ENCODE measurements around the gene GALNT13.
A peak's percentile ranks its signal among the peaks of the same experiment; 100 is the strongest.
"Not testable (repeated sequence)": the region's sequence is repeated elsewhere in the genome, so short reads cannot be mapped to it uniquely, and the experiment has no call there.

The GALNT13 gene

GRCh38 chr2:154427453-154427852 is 555.7 kb downstream of the GALNT13 start:
- DNase-seq = no peak

- DNase-seq = no peak
These were observed 556.3 kb downstream of the GALNT13 start for GRCh38 chr2:154428022-154428421.

DNA sequence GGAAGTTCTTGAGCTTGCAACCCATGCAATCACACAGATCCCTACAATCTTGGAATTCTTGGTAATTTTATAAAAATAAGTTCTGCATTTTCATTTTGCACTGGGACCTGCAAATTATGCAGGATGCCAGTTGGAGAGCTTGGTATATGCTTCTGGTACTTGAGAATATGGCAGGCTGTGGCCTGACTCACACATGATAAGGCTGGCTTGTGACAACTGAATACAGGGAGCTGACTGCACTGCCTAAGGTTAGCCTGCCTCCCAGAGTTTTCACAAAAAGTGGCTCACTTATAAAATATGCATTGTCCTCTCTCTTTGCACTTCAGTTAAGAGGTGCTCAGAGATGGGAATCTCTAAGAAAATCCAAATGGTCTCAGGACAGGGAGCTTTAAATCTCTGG is 561.3 kb downstream of the GALNT13 start:
- no peak for DNase-seq

GRCh38 chr2:154437104-154437503 is 565.4 kb downstream of the GALNT13 start:
- no peak for DNase-seq

DNA sequence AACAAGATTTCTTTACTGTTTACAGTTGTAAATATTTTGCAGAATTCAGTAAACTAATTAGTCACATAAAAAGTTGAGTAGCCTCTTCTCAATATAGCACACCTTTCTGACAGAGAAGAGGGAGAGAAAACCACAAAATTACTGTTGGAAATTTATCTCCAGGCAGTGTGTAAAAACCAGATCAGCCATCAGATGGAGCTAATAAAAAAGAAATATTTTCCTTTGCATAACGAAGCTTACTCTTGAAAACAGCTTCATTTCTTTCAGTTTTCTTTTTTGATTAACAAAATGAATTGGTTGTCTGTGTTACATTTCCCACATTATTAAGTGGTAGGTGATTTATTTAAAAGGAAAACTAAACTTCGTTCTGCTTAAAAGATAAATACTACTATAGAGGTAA is 567.4 kb downstream of the GALNT13 start:
- DNase-seq = no peak

DNA sequence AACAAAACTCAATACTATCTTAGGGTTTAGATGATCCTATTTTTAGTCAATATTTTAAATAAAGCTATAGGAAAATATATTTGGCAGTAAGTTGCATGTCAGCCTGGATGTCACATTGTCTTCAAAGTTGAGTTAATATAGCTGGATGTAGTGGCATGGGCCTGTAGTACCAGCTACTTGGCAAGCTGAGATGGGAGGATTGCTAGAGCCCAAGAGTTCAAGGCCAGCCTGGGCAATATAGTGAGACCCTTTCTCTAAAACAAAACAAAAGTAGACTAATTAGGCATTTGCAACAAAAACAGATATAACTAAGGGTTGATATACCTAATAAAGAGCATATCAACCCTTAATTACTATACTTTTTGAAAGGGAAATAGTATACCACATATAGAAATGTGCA is 572.2 kb downstream of the GALNT13 start:
- DNase-seq = no peak

DNA sequence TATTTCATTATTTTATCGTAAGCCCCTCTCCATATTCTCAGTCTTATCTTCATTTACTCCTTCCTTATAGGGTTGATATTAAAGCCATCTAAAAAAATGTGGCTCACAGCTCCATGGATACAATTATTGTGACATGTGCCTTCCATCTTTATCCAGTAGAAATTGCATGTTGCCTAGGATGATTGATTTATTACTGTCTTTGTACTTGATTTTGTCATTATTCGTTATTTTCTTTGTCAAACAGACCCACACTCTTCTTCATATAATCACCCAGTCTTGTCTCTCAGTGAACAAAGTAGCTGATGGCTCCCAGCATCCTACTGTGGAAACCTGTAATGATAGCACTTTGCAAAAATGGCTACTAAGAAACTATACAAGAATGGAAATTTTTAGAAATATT is 574.6 kb downstream of the GALNT13 start:
- no peak for DNase-seq

GRCh38 chr2:154447727-154448418 is 576.2 kb downstream of the GALNT13 start:
- no peak for DNase-seq

DNA sequence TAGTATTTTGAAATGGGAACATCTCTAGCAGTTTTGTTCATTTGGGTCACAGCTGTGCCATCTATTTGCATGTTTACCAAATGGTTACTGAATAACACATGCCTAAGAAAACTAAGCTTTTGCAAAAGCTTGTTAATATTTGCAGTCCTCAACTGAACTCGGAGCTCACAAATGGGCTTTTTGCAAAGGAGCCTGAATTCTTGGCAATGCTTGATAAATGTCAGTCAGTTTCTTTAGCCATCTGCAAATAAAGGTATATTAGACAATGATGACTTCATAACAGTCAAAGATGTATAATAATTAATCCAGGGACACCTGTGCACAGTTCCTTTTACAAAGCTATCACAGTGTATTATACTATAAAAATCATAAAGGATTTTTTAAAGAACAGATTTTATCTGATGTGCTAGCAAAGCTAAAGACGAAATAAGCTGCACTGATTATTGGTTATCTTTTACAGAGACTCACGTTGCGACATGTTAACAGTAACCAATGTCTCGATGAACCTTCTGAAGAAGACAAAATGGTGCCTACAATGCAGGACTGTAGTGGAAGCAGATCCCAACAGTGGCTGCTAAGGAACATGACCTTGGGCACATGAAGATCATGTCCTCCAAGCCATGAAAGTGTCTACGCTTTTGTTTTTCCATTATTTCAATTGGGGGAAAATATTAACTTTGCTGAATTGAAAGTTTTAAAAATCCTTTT is 578.4 kb downstream of the GALNT13 start:
- DNase-seq = no peak

- no peak for DNase-seq
These were observed 580.7 kb downstream of the GALNT13 start for GRCh38 chr2:154452471-154452870.

GRCh38 chr2:154452906-154453493 is 581.3 kb downstream of the GALNT13 start:
- DNase-seq = peak in 2 of 4 experiments; percentile 36 to 43

DNA sequence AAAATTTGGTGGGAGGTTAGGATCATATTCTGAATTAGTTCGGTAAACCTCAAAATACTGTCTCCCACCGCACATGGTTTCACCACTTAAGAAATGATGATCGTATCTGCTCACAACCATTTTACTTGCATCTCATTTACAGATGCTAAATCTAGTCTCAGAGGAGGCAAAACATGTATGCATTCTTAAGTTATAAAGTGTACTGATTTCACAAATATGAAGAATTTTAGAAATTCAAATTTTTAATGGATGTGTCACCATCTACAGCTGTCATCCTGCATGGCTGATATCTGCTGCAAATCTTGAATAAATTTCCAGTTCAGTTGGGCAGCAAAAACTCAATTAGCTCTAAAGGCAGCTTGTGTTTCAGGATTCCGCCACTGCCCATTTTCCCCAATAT is 583.4 kb downstream of the GALNT13 start:
- no peak for DNase-seq

DNA sequence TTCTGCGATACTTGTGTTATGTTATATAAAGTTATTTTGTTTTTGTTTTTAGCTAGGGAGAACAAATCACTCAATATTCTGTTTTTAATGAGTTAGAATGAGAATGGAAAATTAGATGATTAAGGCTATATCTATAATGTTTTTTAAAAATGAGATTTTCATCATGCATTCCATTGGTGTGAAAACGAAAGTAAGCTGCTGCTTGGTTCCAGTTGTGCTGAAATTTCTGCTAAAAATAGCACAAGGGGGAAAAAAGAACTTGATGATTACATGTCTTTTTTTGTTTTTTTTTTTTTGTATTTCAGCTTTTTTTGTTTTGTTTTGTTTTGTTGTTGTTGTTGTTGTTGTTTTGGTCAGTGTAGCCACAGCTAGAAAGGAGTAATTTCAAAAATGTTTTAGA is 584.1 kb downstream of the GALNT13 start:
- DNase-seq = peak in 2 of 4 experiments; percentile 15 to 36

DNA sequence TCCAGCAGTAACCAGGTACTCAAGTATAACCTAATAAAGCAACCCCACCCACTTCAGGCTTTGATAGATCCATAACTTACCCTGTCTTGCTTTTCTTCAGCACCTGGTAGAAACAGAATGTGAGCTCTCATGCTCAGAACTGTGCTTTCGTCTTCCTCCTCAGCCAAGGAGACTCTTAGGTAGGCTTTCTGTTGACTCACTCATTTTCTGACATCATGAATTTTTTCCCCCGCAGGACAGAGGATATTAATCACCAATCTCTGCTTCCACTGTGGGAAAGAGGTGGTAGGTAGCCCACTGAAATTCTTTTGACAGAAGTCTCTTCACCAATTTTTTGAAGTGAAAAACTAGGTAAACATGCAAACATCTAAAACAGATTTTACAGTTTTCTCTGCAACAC is 585.6 kb downstream of the GALNT13 start:
- DNase-seq = no peak

DNA sequence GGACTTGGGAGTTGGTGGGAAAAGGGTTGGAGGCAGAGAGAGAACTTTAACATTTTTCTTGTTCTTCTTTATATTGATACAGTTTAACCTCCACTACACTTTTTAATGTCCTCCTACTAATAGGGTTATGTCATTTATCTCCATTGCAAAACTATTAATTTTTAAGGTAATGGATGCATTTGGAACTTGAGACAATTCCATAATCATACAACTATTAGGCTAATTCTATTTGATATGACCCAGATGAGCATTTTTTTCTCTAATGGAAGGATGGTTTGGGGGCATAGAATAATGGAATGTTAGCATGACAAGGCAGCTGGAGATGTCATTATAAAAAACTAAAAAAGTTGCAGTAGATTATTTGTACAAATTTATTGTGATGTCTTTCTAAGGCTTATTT is 587.6 kb downstream of the GALNT13 start:
- DNase-seq = no peak

- DNase-seq = no peak
These were observed 590.9 kb downstream of the GALNT13 start for GRCh38 chr2:154462634-154463033.

DNA sequence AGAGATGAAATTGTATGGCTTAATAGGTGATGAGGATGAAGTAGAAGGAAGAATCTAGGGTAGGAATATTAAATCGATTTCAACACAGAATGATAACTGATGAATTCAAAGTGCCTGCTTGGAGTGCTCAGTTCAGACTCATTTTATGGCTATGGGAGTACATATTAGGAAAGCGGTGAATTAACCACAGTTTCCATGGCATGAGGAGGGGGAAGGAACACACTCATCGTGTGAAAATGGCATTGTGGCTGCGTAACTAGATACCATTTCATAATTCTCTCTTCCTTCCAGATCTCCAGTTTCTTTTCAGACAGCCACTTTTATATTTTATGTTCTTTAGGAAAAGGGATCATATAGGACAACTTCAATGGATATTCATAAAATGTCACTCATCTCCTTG is 594.5 kb downstream of the GALNT13 start:
- no peak for DNase-seq

- DNase-seq = no peak
These were observed 598.7 kb downstream of the GALNT13 start for GRCh38 chr2:154470376-154470775.

- DNase-seq = not testable (repeated sequence)
These were observed 599.8 kb downstream of the GALNT13 start for GRCh38 chr2:154471492-154471891.

DNA sequence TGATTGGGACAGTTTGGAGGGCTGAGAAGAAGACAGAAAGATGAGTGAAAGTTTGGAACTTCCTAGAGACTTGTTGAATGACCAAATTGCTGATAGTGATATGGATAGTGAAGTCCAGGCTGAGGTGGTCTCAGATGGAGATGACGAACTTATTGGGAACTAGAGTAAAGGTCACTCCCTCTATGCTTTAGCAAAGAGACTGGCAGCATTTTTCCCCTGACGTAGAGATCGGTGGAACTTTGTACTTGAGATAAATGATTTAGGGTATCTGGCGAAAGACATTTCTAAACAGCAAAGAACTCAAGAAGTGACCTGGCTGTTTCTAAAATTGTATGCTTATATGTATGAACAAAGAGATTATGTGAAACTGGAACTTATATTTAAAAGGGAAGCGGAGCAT is 605.6 kb downstream of the GALNT13 start:
- no peak for DNase-seq

DNA sequence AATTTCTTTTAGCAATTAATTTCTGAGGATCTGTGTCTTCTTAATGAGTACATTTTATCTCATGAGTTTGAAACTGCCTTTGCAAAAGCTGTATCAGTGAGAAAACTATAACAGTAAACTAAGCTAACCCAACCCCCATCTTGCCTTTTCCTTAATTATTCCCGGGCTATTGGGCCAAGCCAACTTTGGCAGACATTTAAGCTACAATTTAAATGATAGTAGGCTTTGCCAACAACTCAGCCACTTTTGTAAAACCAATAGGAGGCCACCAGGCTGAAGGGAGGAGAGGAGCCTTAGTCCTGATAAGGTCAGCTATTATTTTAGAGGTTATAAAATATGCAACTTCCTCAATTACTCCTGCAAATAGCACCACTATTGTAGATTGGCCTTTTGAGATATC is 608.8 kb downstream of the GALNT13 start:
- DNase-seq = no peak

- DNase-seq = no peak
These were observed 609.6 kb downstream of the GALNT13 start for GRCh38 chr2:154481336-154481735.

GRCh38 chr2:154484338-154485099 is 612.8 kb downstream of the GALNT13 start:
- no peak for DNase-seq

Data from suppressor macrophage (primary cell).